SK-N-SH (cell line): ENCODE data around the gene GALK2. TPM values are rescaled to one million over a fixed set of nuclear protein-coding genes. Genes with fewer than 3 reads are reported as not detected.

Experiments
- CTCF ChIA-PET: fragments of 300-600, 350-600 bp; formaldehyde crosslinking; extraction: SDS; loops from one replicate; lab custom pipeline; 2021; lab: Yijun Ruan, JAX
- POLR2A ChIA-PET: fragments of 350-600 bp; sonication (Branson Sonifier 250); formaldehyde crosslinking; extraction: SDS; loops from one replicate; lab custom pipeline; 2020; ENCODE audit warnings: antibody characterized with exemption, inconsistent platforms; lab: Yijun Ruan, JAX
- DNase-seq: peaks from one replicate; pipeline ENCODE4 v3.0.0; 2012
- H2AFZ ChIP-seq: fragments of 200-600 bp; sonication (generic); 2 replicates; pipeline ENCODE4 v1.8.1; 2016; ENCODE audit warnings: antibody characterized with exemption, mild to moderate bottlenecking, low read depth
- H3F3A ChIP-seq: fragments of 200-600 bp; sonication (generic); replicated peaks from 2 replicates; pipeline ENCODE3; 2016; ENCODE audit warnings: antibody characterized with exemption, mild to moderate bottlenecking; ENCODE audit not compliant: insufficient read depth
- H3K27ac ChIP-seq, 2 experiments: fragments of 200-500 bp in 1 of 2; fragments of 200-600 bp in 1 of 2; sonication (Bioruptor generic) in 1 of 2; sonication (generic), shearing (Covaris generic) in 1 of 2; 2 replicates each; pipeline versions ENCODE4 v1.5.1 to v1.6.1; 2014 to 2016; ENCODE audit warnings: low read depth in 2 of 2, inconsistent platforms in 1 of 2, low read length in 1 of 2, mild to moderate bottlenecking in 1 of 2, mixed read lengths in 1 of 2
- H3K27me3 ChIP-seq: fragments of 200-600 bp; sonication (generic), shearing (Covaris generic); 2 replicates; pipeline ENCODE4 v1.6.1; 2016; ENCODE audit warnings: mixed run types; ENCODE audit not compliant: insufficient read depth
- H3K36me3 ChIP-seq, 2 experiments: fragments of 200-500 bp in 1 of 2; fragments of 200-600 bp in 1 of 2; sonication (Bioruptor generic) in 1 of 2; sonication (generic) in 1 of 2; replicated peaks in 1 of 2; 2 replicates each; pipeline versions ENCODE3 to v1.5.1; 2014 to 2016; ENCODE audit warnings: low read length in 1 of 2, mild to moderate bottlenecking in 1 of 2; ENCODE audit not compliant: insufficient read depth in 2 of 2, control insufficient read depth in 1 of 2
- H3K4me1 ChIP-seq, 2 experiments: fragments of 200-500 bp in 1 of 2; fragments of 200-600 bp in 1 of 2; sonication (Bioruptor generic) in 1 of 2; sonication (generic), shearing (Covaris generic) in 1 of 2; 2 replicates each; pipeline versions ENCODE4 v1.5.1 to v1.6.1; 2014 to 2016; ENCODE audit warnings: low read depth in 1 of 2, low read length in 1 of 2, mixed run types in 1 of 2; ENCODE audit not compliant: insufficient read depth in 2 of 2, control insufficient read depth in 1 of 2
- H3K4me2 ChIP-seq: fragments of 200-600 bp; sonication (generic), shearing (Covaris generic); 2 replicates; pipeline ENCODE4 v1.6.1; 2017; ENCODE audit warnings: mixed run types
- H3K4me3 ChIP-seq, 2 experiments: fragments of 200-500 bp in 1 of 2; fragments of 200-600 bp in 1 of 2; sonication (Bioruptor generic) in 1 of 2; sonication (generic), shearing (Covaris generic) in 1 of 2; 2 replicates each; pipeline versions ENCODE4 v1.5.1 to v1.8.1; 2014 to 2016; ENCODE audit warnings: low read depth in 2 of 2, inconsistent platforms in 1 of 2, low read length in 1 of 2, mild to moderate bottlenecking in 1 of 2, mixed read lengths in 1 of 2, moderate library complexity in 1 of 2
- H3K79me2 ChIP-seq: fragments of 200-600 bp; sonication (generic); 2 replicates; pipeline ENCODE4 v1.8.1; 2017; ENCODE audit warnings: mild to moderate bottlenecking; ENCODE audit not compliant: insufficient read depth
- H3K9ac ChIP-seq: fragments of 200-600 bp; sonication (generic); 2 replicates; pipeline ENCODE4 v1.6.1; 2017; ENCODE audit warnings: mixed run types
- H3K9me2 ChIP-seq: fragments of 200-600 bp; sonication (generic); 2 replicates; pipeline ENCODE4 v1.6.1; 2017; ENCODE audit warnings: mixed run types
- H3K9me3 ChIP-seq: fragments of 200-600 bp; sonication (generic); 2 replicates; pipeline ENCODE4 v1.6.1; 2017; ENCODE audit warnings: mixed run types, mild to moderate bottlenecking, moderate library complexity
- H4K20me1 ChIP-seq: fragments of 200-600 bp; sonication (generic); 2 replicates; pipeline ENCODE4 v1.6.1; 2017; ENCODE audit warnings: mild to moderate bottlenecking, mixed run types; ENCODE audit not compliant: insufficient read depth
- CHD2 ChIP-seq: fragments of 150-350 bp; IDR thresholded peaks from 2 replicates; pipeline ENCODE4 v1.6.1; 2018; ENCODE audit warnings: low read length; ENCODE audit not compliant: partially characterized antibody
- EP300 ChIP-seq, 2 experiments: IDR thresholded peaks; 2 replicates each; pipeline versions ENCODE4 v1.4.0 to v1.6.1; 2012; ENCODE audit warnings: borderline replicate concordance in 1 of 2, low read depth in 1 of 2, low read length in 1 of 2
- FOSL2 ChIP-seq: IDR thresholded peaks from 2 replicates; pipeline ENCODE4 v1.4.0; 2012; ENCODE audit warnings: low read depth, mild to moderate bottlenecking, moderate library complexity, borderline replicate concordance
- FOXJ3 ChIP-seq: sonication (generic); formaldehyde crosslinking; IDR thresholded peaks from 2 replicates; pipeline ENCODE4 v1.5.1; 2020; ENCODE audit warnings: mild to moderate bottlenecking, missing genetic modification reagents
- FOXM1 ChIP-seq: IDR thresholded peaks from 2 replicates; pipeline ENCODE4 v1.4.0; 2012; ENCODE audit warnings: low read depth, mild to moderate bottlenecking
- MEF2A ChIP-seq: IDR thresholded peaks from 2 replicates; pipeline ENCODE4 v1.4.0; 2012; ENCODE audit warnings: low read depth, borderline replicate concordance
- MXI1 ChIP-seq: IDR thresholded peaks from 2 replicates; pipeline ENCODE4 v1.6.1; 2012; ENCODE audit warnings: mild to moderate bottlenecking, low read depth, low read length, improper control_type of control experiment
- NRF1 ChIP-seq: IDR thresholded peaks from 2 replicates; pipeline ENCODE4 v1.6.1; 2012; ENCODE audit warnings: low read depth, mild to moderate bottlenecking, low read length
- RAD21 ChIP-seq: IDR thresholded peaks from 2 replicates; pipeline ENCODE4 v1.6.1; 2012; ENCODE audit warnings: mild to moderate bottlenecking, low read length
- SMC3 ChIP-seq: IDR thresholded peaks from 2 replicates; pipeline ENCODE4 v1.6.1; 2012; ENCODE audit warnings: low read depth, low read length, improper control_type of control experiment
- TAF1 ChIP-seq: IDR thresholded peaks from 2 replicates; pipeline ENCODE4 v1.6.1; 2012; ENCODE audit warnings: low read depth, mild to moderate bottlenecking, low read length, moderate library complexity, borderline replicate concordance
- TCF12 ChIP-seq: IDR thresholded peaks from 2 replicates; pipeline ENCODE4 v1.4.0; 2012
- WGBS: methylation state at CpG from one replicate; pipeline ENCODE4 v1.1.6; 2017; ENCODE audit warnings: low lambda C conversion rate; 5-methylcytosine and 5-hydroxymethylcytosine counted together
- polyA plus RNA-seq, 3 experiments: library from polyadenylated mRNA; depleted of rRNA; stranded (reverse); fragments of >200 nt; gene quantifications; 2 replicates each; pipeline ENCODE4 v1.2.3, GENCODE V29; 2012
- TF ChIP-seq, protein P1 (sequence below): IDR thresholded peaks from 2 replicates; pipeline ENCODE4 v1.4.0; 2012; ENCODE audit warnings: low read depth
- TF ChIP-seq, protein P2 (sequence below): IDR thresholded peaks from 2 replicates; pipeline ENCODE4; 2012
- TF ChIP-seq, protein P3 (sequence below): IDR thresholded peaks from 2 replicates; pipeline ENCODE4 v1.6.1; 2012; ENCODE audit warnings: mild to moderate bottlenecking, low read depth, low read length, moderate library complexity
- TF ChIP-seq, protein P4 (sequence below): fragments of 200-600 bp; sonication (generic); IDR thresholded peaks from 2 replicates; pipeline ENCODE4 v1.6.1; 2017; ENCODE audit warnings: antibody characterized with exemption, mild to moderate bottlenecking, moderate library complexity

Gene GALK2
- polyA plus RNA-seq, 1 of the 3 experiments (the other 2 are of a cell fraction): 19.0 TPM

DNA sequence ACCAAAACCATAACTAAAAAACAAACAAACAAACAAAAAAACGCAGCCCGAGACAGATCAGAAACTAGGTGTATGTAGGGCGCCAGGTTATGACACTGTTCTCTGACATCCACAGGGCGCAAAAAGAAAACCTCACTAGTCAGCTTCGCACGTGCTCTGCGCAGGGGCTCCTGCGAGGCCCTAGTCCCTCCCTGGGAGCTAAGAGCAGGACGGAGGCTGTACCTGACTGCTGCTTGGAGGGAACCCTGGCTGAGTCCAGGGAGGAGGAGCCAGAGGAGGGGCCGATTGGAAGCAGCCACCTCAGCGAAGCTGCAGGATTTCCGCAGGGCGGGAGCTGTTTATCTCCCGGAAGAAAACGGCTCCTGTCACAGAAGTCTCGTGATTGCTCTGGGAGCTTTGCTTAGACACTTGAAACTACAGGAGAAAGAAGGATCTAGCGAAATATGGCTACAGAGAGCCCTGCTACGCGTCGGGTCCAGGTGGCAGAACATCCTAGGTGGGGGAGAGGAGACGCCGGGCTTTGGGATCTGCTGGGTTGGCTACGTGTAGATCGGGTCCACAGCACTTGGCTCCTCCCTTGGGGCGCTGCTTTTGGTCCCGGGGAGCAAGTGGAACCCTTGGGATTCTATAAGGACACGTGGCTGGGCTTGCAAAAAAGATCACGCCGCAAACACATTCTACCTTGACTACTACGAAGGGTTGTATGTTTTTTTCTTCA lies at the start of gene GALK2 (continued):
- TF ChIP-seq FOSL2: no peak
- TF ChIP-seq, protein P1, sequence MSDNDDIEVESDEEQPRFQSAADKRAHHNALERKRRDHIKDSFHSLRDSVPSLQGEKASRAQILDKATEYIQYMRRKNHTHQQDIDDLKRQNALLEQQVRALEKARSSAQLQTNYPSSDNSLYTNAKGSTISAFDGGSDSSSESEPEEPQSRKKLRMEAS: 0 out of 2 replicates have a peak, but pooled peaks have one; percentile 54
- no peak for TF ChIP-seq MEF2A
- peak; percentile 53; the same call in 1 of the 2 replicates for TF ChIP-seq TAF1
- peak; percentile 98 for TF ChIP-seq MXI1
- TF ChIP-seq FOXM1: no peak
- no peak for TF ChIP-seq NRF1
- TF ChIP-seq TCF12: 0 out of 2 replicates have a peak, but pooled peaks have one; percentile 8
- no peak; the same call in 1 of the 2 replicates for TF ChIP-seq FOXJ3 (CRISPR knock-in tag)
- TF ChIP-seq SMC3: no peak
- TF ChIP-seq, protein P2, sequence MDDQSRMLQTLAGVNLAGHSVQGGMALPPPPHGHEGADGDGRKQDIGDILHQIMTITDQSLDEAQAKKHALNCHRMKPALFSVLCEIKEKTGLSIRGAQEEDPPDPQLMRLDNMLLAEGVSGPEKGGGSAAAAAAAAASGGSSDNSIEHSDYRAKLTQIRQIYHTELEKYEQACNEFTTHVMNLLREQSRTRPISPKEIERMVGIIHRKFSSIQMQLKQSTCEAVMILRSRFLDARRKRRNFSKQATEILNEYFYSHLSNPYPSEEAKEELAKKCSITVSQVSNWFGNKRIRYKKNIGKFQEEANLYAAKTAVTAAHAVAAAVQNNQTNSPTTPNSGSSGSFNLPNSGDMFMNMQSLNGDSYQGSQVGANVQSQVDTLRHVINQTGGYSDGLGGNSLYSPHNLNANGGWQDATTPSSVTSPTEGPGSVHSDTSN: no peak
- no peak for TF ChIP-seq EP300 (IDR thresholded peaks at IDR 0.05; ENCODE audit: borderline replicate concordance in 1 of 2, low read depth in 1 of 2, low read length in 1 of 2)
- TF ChIP-seq, all 33 proteins: peak for 10

DNA sequence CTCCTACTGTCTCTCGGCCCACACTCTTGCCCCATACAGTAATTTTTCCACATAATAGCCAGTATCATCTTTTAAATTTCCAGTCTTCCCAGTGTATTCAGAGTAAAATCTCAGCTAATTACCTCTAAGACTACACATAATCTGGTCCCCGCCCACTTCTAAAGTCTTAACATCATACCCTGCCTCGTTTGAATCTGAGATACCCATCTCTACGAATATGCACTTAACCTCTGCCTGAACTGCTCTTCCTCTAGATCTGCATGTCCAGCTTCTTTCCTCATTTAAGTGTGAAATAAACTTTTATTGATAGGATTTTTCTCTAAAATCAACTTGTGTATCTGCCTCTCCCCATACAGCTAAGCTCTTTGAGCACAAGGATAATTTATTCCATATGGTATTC lies 49.2 kb upstream of the GALK2 start:
- 81% methylated on average over 4 of the region's 4 CpGs for WGBS
- H3K4me3 ChIP-seq: no peak overlapping the region

More for the DNA sequence above, 49.2 kb upstream of the GALK2 start:
- Histone ChIP-seq H3F3A (peaks cover 6% of the 10 kb centered on the region), H3K9me2 (no peaks in the 10 kb centered on the region), H3K27ac (no peak overlapping the region), H3K4me2 (no peak overlapping the region), H3K9ac (no peak overlapping the region), H3K36me3 (peaks cover 23 to 31% of the 10 kb centered on the region in 2 experiments), H4K20me1 (no peaks in the 10 kb centered on the region), H3K79me2 (no peaks in the 10 kb centered on the region), H2AFZ (no peak overlapping the region), H3K9me3 (no peaks in the 10 kb centered on the region), H3K27me3 (no peaks in the 10 kb centered on the region), H3K4me1 (no peaks in the 10 kb centered on the region; a peak in 1 of 4 replicates)
- no peak for TF ChIP-seq EP300 (IDR thresholded peaks at IDR 0.05; ENCODE audit: borderline replicate concordance in 1 of 2, low read depth in 1 of 2, low read length in 1 of 2)
- TF ChIP-seq RAD21: no peak
- TF ChIP-seq TAF1: no peak
- no peak for TF ChIP-seq SMC3
- TF ChIP-seq CHD2: no peak
- TF ChIP-seq, protein P3, sequence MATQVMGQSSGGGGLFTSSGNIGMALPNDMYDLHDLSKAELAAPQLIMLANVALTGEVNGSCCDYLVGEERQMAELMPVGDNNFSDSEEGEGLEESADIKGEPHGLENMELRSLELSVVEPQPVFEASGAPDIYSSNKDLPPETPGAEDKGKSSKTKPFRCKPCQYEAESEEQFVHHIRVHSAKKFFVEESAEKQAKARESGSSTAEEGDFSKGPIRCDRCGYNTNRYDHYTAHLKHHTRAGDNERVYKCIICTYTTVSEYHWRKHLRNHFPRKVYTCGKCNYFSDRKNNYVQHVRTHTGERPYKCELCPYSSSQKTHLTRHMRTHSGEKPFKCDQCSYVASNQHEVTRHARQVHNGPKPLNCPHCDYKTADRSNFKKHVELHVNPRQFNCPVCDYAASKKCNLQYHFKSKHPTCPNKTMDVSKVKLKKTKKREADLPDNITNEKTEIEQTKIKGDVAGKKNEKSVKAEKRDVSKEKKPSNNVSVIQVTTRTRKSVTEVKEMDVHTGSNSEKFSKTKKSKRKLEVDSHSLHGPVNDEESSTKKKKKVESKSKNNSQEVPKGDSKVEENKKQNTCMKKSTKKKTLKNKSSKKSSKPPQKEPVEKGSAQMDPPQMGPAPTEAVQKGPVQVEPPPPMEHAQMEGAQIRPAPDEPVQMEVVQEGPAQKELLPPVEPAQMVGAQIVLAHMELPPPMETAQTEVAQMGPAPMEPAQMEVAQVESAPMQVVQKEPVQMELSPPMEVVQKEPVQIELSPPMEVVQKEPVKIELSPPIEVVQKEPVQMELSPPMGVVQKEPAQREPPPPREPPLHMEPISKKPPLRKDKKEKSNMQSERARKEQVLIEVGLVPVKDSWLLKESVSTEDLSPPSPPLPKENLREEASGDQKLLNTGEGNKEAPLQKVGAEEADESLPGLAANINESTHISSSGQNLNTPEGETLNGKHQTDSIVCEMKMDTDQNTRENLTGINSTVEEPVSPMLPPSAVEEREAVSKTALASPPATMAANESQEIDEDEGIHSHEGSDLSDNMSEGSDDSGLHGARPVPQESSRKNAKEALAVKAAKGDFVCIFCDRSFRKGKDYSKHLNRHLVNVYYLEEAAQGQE: no peak
- TF ChIP-seq, protein P4, sequence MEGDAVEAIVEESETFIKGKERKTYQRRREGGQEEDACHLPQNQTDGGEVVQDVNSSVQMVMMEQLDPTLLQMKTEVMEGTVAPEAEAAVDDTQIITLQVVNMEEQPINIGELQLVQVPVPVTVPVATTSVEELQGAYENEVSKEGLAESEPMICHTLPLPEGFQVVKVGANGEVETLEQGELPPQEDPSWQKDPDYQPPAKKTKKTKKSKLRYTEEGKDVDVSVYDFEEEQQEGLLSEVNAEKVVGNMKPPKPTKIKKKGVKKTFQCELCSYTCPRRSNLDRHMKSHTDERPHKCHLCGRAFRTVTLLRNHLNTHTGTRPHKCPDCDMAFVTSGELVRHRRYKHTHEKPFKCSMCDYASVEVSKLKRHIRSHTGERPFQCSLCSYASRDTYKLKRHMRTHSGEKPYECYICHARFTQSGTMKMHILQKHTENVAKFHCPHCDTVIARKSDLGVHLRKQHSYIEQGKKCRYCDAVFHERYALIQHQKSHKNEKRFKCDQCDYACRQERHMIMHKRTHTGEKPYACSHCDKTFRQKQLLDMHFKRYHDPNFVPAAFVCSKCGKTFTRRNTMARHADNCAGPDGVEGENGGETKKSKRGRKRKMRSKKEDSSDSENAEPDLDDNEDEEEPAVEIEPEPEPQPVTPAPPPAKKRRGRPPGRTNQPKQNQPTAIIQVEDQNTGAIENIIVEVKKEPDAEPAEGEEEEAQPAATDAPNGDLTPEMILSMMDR: no peak
- DNase-seq: no peak
- CTCF ChIA-PET: interaction anchor here (0.6 to 3.2 kb wide), 2 partner anchors 209 to 259 kb away, joined by 3 to 15 read pairs; no protein-coding TSS in a partner anchor
- POLR2A ChIA-PET: no interaction called here
